Measurements from ENCODE around the gene EPHA2.
A peak's percentile ranks its signal among the peaks of the same experiment; 100 is the strongest.

The EPHA2 gene

GRCh38 chr1:16191916-16192546 is 36.2 kb upstream of the EPHA2 start:
- Mint-ChIP-seq H3K36me3 (ENCODE audit: insufficient read depth) (peaks cover 1% of the 10 kb centered on the region), H3K27ac (ENCODE audit: low read depth) (no peak overlapping the region), H3K9me3 (no peaks in the 10 kb centered on the region), H3K4me1 (no peaks in the 10 kb centered on the region), H3K27me3 (peaks cover 24% of the 10 kb centered on the region), H3K4me3 (no peak overlapping the region)
- no peak for DNase-seq (ENCODE audit: low spot score in 2 of 2)
- no peak for ATAC-seq (replicated peaks; ENCODE audit: extremely low read depth, poor library complexity, severe bottlenecking)

- ATAC-seq (replicated peaks; ENCODE audit: extremely low read depth, poor library complexity, severe bottlenecking) (no peak), DNase-seq (ENCODE audit: low spot score in 2 of 2) (no peak)
- H3K9me3 Mint-ChIP-seq = no peaks in the 10 kb centered on the region
- no peak overlapping the region for H3K27ac Mint-ChIP-seq (ENCODE audit: low read depth)
- no peaks in the 10 kb centered on the region for H3K4me1 Mint-ChIP-seq
- no peak overlapping the region for H3K4me3 Mint-ChIP-seq
- peaks cover 24% of the 10 kb centered on the region for H3K27me3 Mint-ChIP-seq
- H3K36me3 Mint-ChIP-seq (ENCODE audit: insufficient read depth) = peaks cover 1% of the 10 kb centered on the region
These were observed 35.4 kb upstream of the EPHA2 start for GRCh38 chr1:16191309-16191708.

- H3K4me1 Mint-ChIP-seq = no peaks in the 10 kb centered on the region
- H3K4me3 Mint-ChIP-seq = no peak overlapping the region
- peaks cover 1% of the 10 kb centered on the region for H3K36me3 Mint-ChIP-seq (ENCODE audit: insufficient read depth)
- ATAC-seq (replicated peaks; ENCODE audit: extremely low read depth, poor library complexity, severe bottlenecking) (no peak), DNase-seq (ENCODE audit: low spot score in 2 of 2) (no peak)
- H3K27me3 Mint-ChIP-seq = peaks cover 24% of the 10 kb centered on the region
- no peaks in the 10 kb centered on the region for H3K9me3 Mint-ChIP-seq
- no peak overlapping the region for H3K27ac Mint-ChIP-seq (ENCODE audit: low read depth)
These were observed 34.2 kb upstream of the EPHA2 start for GRCh38 chr1:16189921-16190621.

- Mint-ChIP-seq H3K27ac (ENCODE audit: low read depth) (no peak overlapping the region), H3K9me3 (no peaks in the 10 kb centered on the region), H3K27me3 (peaks cover 24% of the 10 kb centered on the region), H3K4me3 (no peak overlapping the region), H3K36me3 (ENCODE audit: insufficient read depth) (peaks cover 1% of the 10 kb centered on the region), H3K4me1 (no peaks in the 10 kb centered on the region)
- ATAC-seq (replicated peaks; ENCODE audit: extremely low read depth, poor library complexity, severe bottlenecking) = no peak
- no peak for DNase-seq (ENCODE audit: low spot score in 2 of 2)
These were observed 33.1 kb upstream of the EPHA2 start for GRCh38 chr1:16189003-16189402.

- peaks cover 1% of the 10 kb centered on the region for H3K36me3 Mint-ChIP-seq (ENCODE audit: insufficient read depth)
- ATAC-seq (replicated peaks; ENCODE audit: extremely low read depth, poor library complexity, severe bottlenecking) = peak; percentile 78
- no peaks in the 10 kb centered on the region for H3K4me1 Mint-ChIP-seq
- peak; percentile 57 to 70 for DNase-seq (ENCODE audit: low spot score in 2 of 2)
- no peaks in the 10 kb centered on the region for H3K9me3 Mint-ChIP-seq
- H3K27me3 Mint-ChIP-seq = peaks cover 24% of the 10 kb centered on the region
- H3K4me3 Mint-ChIP-seq = no peak overlapping the region
- no peak overlapping the region for H3K27ac Mint-ChIP-seq (ENCODE audit: low read depth)
These were observed 32.0 kb upstream of the EPHA2 start for GRCh38 chr1:16187748-16188401.

- DNase-seq (ENCODE audit: low spot score in 2 of 2) = no peak
- Mint-ChIP-seq H3K4me1 (no peaks in the 10 kb centered on the region), H3K4me3 (no peak overlapping the region), H3K27me3 (peaks cover 24% of the 10 kb centered on the region), H3K9me3 (no peaks in the 10 kb centered on the region), H3K36me3 (ENCODE audit: insufficient read depth) (peaks cover 1% of the 10 kb centered on the region), H3K27ac (ENCODE audit: low read depth) (no peak overlapping the region)
- no peak for ATAC-seq (replicated peaks; ENCODE audit: extremely low read depth, poor library complexity, severe bottlenecking)
These were observed 30.9 kb upstream of the EPHA2 start for GRCh38 chr1:16186655-16187235.

- Mint-ChIP-seq H3K27me3 (peaks cover 12% of the 10 kb centered on the region), H3K36me3 (ENCODE audit: insufficient read depth) (peaks cover 1% of the 10 kb centered on the region), H3K27ac (ENCODE audit: low read depth) (no peak overlapping the region), H3K9me3 (no peaks in the 10 kb centered on the region), H3K4me3 (no peak overlapping the region), H3K4me1 (no peaks in the 10 kb centered on the region)
- ATAC-seq (replicated peaks; ENCODE audit: extremely low read depth, poor library complexity, severe bottlenecking) (no peak), DNase-seq (ENCODE audit: low spot score in 2 of 2) (no peak)
These were observed 28.9 kb upstream of the EPHA2 start for GRCh38 chr1:16184557-16185303.

GRCh38 chr1:16183765-16184556 is 28.1 kb upstream of the EPHA2 start:
- Mint-ChIP-seq H3K36me3 (ENCODE audit: insufficient read depth) (peaks cover 1% of the 10 kb centered on the region), H3K27me3 (peaks cover 6% of the 10 kb centered on the region), H3K4me3 (no peak overlapping the region), H3K9me3 (no peaks in the 10 kb centered on the region), H3K27ac (ENCODE audit: low read depth) (no peak overlapping the region), H3K4me1 (no peaks in the 10 kb centered on the region)
- DNase-seq (ENCODE audit: low spot score in 2 of 2) = no peak
- no peak for ATAC-seq (replicated peaks; ENCODE audit: extremely low read depth, poor library complexity, severe bottlenecking)

- no peaks in the 10 kb centered on the region for H3K27me3 Mint-ChIP-seq
- DNase-seq (ENCODE audit: low spot score in 2 of 2) (no peak), ATAC-seq (replicated peaks; ENCODE audit: extremely low read depth, poor library complexity, severe bottlenecking) (no peak)
- no peaks in the 10 kb centered on the region for H3K36me3 Mint-ChIP-seq (ENCODE audit: insufficient read depth)
- H3K9me3 Mint-ChIP-seq = no peaks in the 10 kb centered on the region
- H3K4me3 Mint-ChIP-seq = no peak overlapping the region
- no peaks in the 10 kb centered on the region for H3K4me1 Mint-ChIP-seq
- H3K27ac Mint-ChIP-seq (ENCODE audit: low read depth) = peak overlapping the region; percentile 32
These were observed 27.3 kb upstream of the EPHA2 start for GRCh38 chr1:16183179-16183578.

- no peaks in the 10 kb centered on the region for H3K36me3 Mint-ChIP-seq (ENCODE audit: insufficient read depth)
- no peaks in the 10 kb centered on the region for H3K4me1 Mint-ChIP-seq
- no peak overlapping the region for H3K4me3 Mint-ChIP-seq
- no peaks in the 10 kb centered on the region for H3K9me3 Mint-ChIP-seq
- no peak overlapping the region for H3K27ac Mint-ChIP-seq (ENCODE audit: low read depth)
- ATAC-seq (replicated peaks; ENCODE audit: extremely low read depth, poor library complexity, severe bottlenecking) (no peak), DNase-seq (ENCODE audit: low spot score in 2 of 2) (no peak)
- peaks cover 7% of the 10 kb centered on the region for H3K27me3 Mint-ChIP-seq
These were observed 26.2 kb upstream of the EPHA2 start for GRCh38 chr1:16181887-16182719.

- H3K27me3 Mint-ChIP-seq = peaks cover 11% of the 10 kb centered on the region
- no peak overlapping the region for H3K4me3 Mint-ChIP-seq
- peaks cover 4% of the 10 kb centered on the region for H3K4me1 Mint-ChIP-seq
- no peaks in the 10 kb centered on the region for H3K36me3 Mint-ChIP-seq (ENCODE audit: insufficient read depth)
- ATAC-seq (replicated peaks; ENCODE audit: extremely low read depth, poor library complexity, severe bottlenecking) (no peak), DNase-seq (ENCODE audit: low spot score in 2 of 2) (no peak)
- H3K9me3 Mint-ChIP-seq = no peaks in the 10 kb centered on the region
- no peak overlapping the region for H3K27ac Mint-ChIP-seq (ENCODE audit: low read depth)
These were observed 24.5 kb upstream of the EPHA2 start for GRCh38 chr1:16180291-16180824.

All from central memory CD8-positive, alpha-beta T cell (primary cell).